ENCODE results near the gene LAMA2.

GRCh38 chr6:129539032-129539431, 656.1 kb downstream of the LAMA2 start:
- TF ChIP-seq CTCF (IDR thresholded peaks at IDR 0.05; ENCODE audit: control extremely low read depth in 1 of 3, insufficient read depth in 1 of 3, low read depth in 1 of 3, low read length in 3 of 3) (no peak), KDM5A (IDR thresholded peaks at IDR 0.05; ENCODE audit: low read length) (no peak), MAX (IDR thresholded peaks at IDR 0.05) (no peak), CHD2 (IDR thresholded peaks at IDR 0.05; ENCODE audit: low read length) (no peak)
